HG02852 (cell line): Measurements from ENCODE around the gene BRF1.

Experiments used
- ATAC-seq: cut with Tn5 transposase; IDR thresholded peaks from one replicate; pipeline ENCODE4 v1.9.1; 2021; ENCODE audit warnings: mild to moderate bottlenecking, moderate library complexity; ENCODE audit not compliant: unreplicated experiment

Gene BRF1

GRCh38 chr14:105241641-105242040 lies 59.2 kb downstream of the BRF1 start:
- no peak for ATAC-seq

DNA sequence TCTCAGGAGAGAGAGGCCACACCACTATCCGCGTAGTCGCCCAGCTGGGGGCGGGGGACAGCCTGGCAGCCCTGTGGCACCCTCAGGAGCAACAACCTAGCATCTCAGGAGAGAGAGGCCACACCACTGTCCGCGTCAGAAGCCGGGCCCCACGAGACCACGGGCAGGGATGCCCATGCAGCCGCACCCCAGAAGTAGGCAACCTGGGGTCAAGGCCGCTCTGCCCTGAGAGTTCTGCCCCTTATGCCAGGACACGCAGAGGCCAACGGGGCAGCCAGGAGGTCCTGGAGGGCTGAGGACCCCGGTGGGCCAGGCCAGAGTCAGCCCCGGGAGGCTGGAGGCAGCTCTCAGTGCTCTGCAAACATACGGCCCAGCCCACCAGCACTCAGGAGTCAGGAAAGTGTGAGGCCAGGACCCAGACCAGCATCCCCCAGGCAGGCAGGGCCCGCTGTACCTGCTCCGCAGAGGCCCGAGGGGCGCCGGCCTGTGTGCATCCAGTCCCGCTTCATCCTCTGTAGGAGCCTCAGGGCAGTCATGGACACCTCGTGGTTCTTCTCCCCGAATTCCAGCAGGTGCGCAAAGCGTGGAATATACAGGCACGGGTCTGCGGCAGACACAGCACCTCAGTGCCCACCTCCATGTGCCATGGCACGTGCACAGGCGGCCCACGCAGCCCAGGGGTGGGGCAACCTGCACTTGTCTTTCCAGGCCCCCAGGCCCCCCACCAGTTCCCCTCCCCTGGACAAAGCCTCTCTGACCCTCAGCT lies 59.8 kb downstream of the BRF1 start:
- ATAC-seq, result no peak

GRCh38 chr14:105229099-105229655 lies 71.6 kb downstream of the BRF1 start:
- ATAC-seq, result no peak

DNA sequence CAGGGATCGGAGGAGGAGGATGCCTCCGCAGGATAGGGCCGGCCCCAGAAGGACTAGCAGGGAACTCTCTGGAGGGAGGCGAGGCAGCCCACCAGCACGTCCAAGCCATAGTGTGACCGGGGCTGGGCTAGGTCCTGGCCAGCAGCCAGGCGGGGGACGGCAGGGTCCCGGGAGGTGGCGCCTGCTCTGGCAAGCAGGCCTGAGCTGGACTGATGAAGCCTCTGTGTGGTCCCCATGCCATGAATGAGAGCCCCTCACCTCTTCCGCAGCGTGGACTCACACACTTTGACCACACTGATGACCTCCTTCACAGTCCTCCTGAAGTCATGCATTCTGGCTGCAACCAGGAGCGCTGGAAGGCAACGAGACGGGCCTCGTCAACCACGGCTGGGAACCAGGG lies 72.2 kb downstream of the BRF1 start:
- ATAC-seq, result no peak

DNA sequence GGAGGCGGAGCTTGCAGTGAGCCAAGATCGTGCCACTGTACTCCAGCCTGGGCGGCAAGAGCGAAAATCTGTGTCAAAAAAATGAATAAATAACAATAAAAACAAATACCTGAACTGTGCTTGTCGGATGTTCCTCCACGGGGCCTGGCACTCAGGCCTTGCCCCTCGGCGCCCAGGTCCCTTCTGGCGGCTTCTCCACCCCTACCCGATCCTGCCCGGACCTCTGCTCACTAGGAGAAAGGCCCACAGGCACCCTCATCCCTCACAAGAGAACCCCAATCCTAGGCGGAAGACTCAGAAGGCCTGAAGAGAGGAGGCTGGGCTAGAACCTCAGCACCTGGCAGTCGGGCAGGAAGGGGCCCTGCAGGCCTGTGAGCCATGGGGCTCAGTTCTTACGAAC lies 73.5 kb downstream of the BRF1 start:
- no peak for ATAC-seq

DNA sequence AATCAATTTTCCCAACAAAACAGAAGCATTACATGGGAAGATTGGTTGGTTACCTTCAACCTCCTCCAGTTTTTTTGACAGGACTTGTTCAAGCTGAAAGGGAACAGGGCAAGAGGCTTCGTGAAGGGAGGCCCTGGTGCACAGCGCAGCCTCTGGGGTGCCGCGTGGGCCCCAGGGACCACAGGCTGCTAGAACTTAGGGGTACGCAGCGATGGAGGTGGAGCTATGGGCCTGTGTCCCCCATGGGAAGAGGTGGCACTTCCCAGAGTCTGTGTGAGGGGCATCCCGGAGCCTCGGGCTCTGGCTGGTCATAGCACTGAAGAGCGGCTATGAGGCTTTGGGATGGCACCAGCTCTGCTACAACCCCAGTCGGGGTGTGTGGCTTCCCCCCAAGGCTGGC lies 74.6 kb downstream of the BRF1 start:
- ATAC-seq, result no peak

GRCh38 chr14:105224845-105225570 lies 75.8 kb downstream of the BRF1 start:
- no peak for ATAC-seq

DNA sequence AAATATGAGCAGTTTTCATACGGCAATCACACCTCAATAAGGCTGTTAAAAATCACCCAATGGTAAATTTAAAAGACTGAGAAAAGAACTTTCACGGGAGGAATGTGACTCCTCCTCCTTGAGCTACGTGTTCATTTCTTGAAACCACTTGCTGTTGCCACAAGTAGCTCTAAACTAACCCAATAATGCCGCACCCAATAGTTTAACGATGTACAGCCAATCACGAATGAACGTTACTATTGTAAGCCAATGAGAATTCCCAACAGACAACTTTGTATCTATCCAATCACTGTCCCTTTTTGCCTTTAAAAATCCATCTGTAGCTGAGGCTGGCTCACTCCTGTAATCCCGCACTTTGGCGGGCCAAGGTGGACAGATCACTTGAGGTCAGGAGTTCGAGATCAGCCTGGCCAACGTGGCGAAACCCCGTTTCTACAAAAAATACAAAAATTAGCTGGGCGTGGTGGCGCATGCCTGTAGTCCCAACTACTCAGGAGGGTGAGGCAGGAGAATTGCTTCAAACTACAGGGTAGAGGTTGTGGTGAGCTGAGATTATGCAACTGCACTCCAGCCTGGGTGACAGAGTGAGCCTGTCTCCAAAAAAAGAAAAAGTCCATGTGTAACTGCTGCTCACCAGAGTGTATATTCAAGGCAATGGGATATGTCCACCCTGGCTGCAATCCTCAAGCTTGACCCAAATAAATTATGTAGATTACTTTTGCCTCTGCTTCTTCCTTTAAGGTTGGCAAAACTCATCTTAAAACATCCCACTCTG lies 76.8 kb downstream of the BRF1 start:
- no peak for ATAC-seq

DNA sequence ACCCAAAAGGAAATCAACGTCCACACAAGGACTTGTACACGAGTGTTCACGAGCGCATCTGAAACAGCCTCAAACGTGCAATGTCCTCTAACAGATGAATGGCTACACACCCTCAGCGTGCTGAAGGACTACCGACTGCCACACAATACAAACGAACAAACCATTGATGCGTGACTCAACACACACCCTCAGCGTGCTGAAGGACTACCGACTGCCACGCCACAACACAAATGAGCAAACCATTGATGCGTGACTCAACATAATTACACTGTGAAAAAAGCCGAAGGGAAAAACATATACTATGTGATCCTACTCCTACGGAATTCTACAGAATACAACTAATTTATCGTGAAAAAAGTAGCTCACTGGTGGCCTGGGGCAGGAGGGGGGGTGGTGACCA lies 77.5 kb downstream of the BRF1 start:
- no peak for ATAC-seq

DNA sequence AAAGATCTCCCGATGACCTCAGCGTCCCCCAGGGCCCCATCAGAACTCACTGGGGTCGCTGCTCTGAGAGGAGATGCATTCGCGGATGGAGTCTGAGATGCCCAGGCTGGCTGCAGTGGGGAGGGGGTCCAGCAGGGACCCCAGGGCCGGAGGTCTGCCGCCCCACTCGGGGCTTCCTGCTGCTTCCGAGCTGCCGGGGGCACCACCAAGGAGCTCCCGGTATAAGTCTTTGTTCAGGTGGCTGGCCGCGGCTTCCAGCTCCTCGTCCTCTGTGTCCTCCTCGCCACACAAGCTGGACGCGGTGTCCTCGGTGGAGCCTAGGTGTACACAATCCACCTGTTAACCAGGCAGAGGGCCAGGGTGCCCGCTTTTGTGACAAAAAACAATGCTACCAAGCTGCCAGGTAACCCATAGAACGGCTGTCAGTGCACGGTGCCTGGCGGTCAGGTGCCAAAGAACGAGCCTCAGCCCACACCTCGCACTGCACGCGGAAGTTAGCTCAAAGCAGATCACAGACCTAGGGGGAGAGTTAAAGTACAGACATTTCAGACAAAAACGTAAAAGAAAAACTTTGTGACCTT lies 79.1 kb downstream of the BRF1 start:
- no peak for ATAC-seq

DNA sequence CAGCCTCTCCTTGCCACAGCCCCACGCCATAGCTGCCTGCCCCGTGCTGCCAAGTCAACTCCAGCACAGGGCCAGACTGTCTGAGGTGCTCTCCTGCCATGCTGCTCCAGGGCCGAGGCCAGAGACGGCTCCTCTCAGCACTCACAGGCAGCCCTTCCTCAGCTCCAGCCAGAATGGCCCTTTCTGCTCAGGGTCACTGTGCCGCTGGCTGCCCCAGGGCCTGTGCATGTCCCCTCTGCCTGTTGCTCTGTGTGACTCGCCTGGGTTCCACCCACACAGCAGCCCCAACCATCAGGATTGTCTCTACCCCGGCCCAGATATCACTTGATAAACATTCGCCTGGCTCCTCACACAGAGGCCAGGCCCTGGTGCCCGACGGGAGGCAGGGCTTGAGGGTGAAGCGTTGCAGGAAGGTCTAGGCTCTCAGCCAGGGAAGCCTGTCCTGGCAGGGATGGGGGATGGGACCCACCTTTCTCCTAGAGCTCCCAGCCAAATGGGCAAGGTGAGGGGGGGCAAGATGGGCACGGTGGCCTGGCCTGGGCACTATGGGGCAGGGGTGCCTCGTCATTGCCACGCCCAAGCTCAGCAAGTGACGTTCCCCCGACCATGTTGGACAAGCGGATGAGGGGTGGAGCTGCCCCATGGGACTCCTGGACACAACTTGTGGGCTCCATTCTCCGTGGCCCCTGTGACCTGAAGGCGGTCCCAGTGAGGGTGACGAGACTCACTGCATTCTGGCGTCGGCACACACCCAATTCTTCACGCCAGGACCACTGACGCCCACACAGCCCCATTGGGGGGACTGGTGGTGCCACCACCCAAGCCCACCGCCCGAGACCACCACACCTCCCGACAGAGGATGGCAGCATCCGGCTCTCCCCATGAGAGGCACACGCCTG lies 79.9 kb downstream of the BRF1 start:
- ATAC-seq, result no peak

DNA sequence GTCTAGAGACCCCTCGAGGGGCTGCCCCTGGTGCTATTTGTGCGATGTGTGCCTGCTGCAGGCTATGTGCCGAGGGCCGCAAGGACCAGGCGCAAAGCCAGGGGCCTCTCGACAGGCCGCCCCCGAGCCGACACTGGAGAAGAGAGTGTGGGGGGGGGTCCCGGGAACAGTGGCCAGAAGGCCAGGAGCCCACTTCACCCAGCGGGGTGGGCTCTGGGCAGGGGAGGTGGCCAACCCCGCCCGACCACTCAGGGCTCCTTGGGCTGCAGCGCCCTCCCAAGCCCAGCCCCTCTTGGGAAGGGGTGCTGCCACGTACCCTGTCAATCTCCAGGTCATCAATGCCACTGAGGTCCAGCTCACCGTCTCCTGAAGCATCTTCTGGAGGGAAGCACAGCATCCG lies 81.0 kb downstream of the BRF1 start:
- no peak for ATAC-seq

GRCh38 chr14:105219043-105219612 lies 81.7 kb downstream of the BRF1 start:
- no peak for ATAC-seq

- ATAC-seq, result no peak
Observed at GRCh38 chr14:105218611-105219010, 82.2 kb downstream of the BRF1 start.

GRCh38 chr14:105217774-105218173 lies 83.0 kb downstream of the BRF1 start:
- no peak for ATAC-seq

- ATAC-seq, result no peak
Observed at GRCh38 chr14:105216490-105217247, 84.1 kb downstream of the BRF1 start.

GRCh38 chr14:105215602-105216001 lies 85.2 kb downstream of the BRF1 start:
- ATAC-seq, result no peak

DNA sequence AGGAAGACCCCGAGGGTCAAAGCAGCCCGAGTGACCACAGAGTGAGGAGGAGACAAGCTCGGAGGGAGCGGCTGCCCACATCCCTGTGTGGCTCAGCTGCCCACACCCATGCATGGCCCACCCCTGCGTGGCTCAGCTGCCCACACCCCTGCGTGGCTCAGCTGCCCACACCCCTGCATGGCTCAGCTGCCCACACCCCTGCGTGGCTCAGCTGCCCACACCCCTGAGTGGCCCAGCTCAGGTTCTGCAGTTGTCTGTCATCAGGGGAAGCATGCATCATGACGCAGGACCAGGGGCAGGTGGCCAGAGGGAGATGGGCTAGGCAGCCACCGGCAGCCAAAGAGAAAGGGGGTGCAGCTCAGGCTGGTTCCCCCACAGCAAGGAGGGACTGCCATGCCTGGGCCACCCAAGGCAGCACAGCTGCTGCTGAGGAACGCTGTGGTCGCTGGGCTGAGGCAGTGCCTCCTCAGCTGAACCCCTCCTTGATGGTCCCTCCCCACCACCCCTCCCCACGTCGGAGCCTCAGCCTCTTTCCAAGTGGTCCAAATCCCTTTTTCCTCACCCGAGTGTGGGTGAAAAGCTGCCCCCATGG lies 86.4 kb downstream of the BRF1 start:
- no peak for ATAC-seq

GRCh38 chr14:105213361-105213760 lies 87.4 kb downstream of the BRF1 start:
- no peak for ATAC-seq
